Body of pancreas (tissue), 4 donors: ENCODE results near the gene YKT6. TPM values are rescaled to one million over a fixed set of nuclear protein-coding genes. Genes with fewer than 3 reads are reported as not detected.

Experiments used
- ATAC-seq: fragments of 150-250 bp; one replicate; pipeline ENCODE4 v1.9.1; 2016
- DNase-seq, 4 donors: peaks; one replicate each; pipeline ENCODE4 v3.0.0-alpha.2; 2019
- H3K27ac ChIP-seq, 4 donors: fragments of 200-600 bp; sonication (generic); 1 replicate in 3 of 4; 2 replicates in 1 of 4; pipeline versions ENCODE4 v1.5.1 to v1.6.1; 2016 to 2019; ENCODE audit warnings: mild to moderate bottlenecking in 1 of 4, mixed read lengths in 1 of 4, moderate library complexity in 1 of 4
- H3K27me3 ChIP-seq, 2 donors: fragments of 200-600 bp; sonication (generic); one replicate each; pipeline ENCODE4 v1.6.0; 2016; ENCODE audit warnings: mild to moderate bottlenecking in 1 of 2
- H3K36me3 ChIP-seq, 2 donors: fragments of 200-600 bp; sonication (generic); replicated peaks in 1 of 2; 2 replicates each; pipeline ENCODE4 v1.5.1; 2016; ENCODE audit warnings: low read depth in 2 of 2; ENCODE audit not compliant: insufficient read depth in 1 of 2
- H3K4me1 ChIP-seq: fragments of 200-600 bp; sonication (generic); one replicate; pipeline ENCODE4 v1.6.0; 2016
- H3K4me3 ChIP-seq, 2 donors: fragments of 200-600 bp; sonication (generic); 1 replicate in 1 of 2; 2 replicates in 1 of 2; pipeline ENCODE4 v1.5.1; 2016 to 2019
- H3K9me3 ChIP-seq, 3 donors: fragments of 200-600 bp; sonication (generic); 1 replicate in 2 of 3; 2 replicates in 1 of 3; pipeline ENCODE4 v1.5.1; 2016
- CTCF ChIP-seq, 7 experiments: fragments of 450-650 bp in 4 of 7; fragments of 200-600 bp in 3 of 7; sonication (generic) in 3 of 7; IDR thresholded peaks; one replicate each; pipeline ENCODE4 v1.5.1; 2016 to 2019; ENCODE audit warnings: antibody characterized with exemption in 7 of 7
- POLR2A ChIP-seq, 3 donors: fragments of 450-650 bp; IDR thresholded peaks; one replicate each; pipeline ENCODE4 v1.6.1; 2016; ENCODE audit warnings: antibody characterized with exemption in 3 of 3, mild to moderate bottlenecking in 2 of 3
- WGBS, 2 donors: methylation state at CpG; one replicate each; pipeline ENCODE4 v1.1.5; 2017; 5-methylcytosine and 5-hydroxymethylcytosine counted together
- intact Hi-C: fragments of 100-400 bp; cut with DNase I; formaldehyde crosslinking; loops from one replicate; pipeline ENCODE4 v1.15.1; 2023
- total RNA-seq, 2 donors: library from RNA; depleted of rRNA; stranded (reverse); fragments of >200 nt; gene quantifications; one replicate each; pipeline ENCODE4 v1.1.0, GENCODE V29; 2016

Gene YKT6
- total RNA-seq, 2 donors from 2014 or later, result 37.6 to 55.4 TPM

GRCh38 chr7:44191171-44191570, 9.6 kb upstream of the YKT6 start:
- Histone ChIP-seq H3K27me3 (no peaks in the 10 kb centered on the region), H3K9me3 (no peaks in the 10 kb centered on the region), H3K4me3 (no peak overlapping the region), H3K4me1 (no peaks in the 10 kb centered on the region), H3K27ac (no peak overlapping the region), H3K36me3 (no peaks in the 10 kb centered on the region)
- intact Hi-C loops, result no loop called here
- WGBS, 2 donors, result 76 to 79% methylated on average over 5 of the region's 5 CpGs
- no peak for TF ChIP-seq POLR2A (IDR thresholded peaks at IDR 0.05)
- no peak for TF ChIP-seq CTCF (IDR thresholded peaks at IDR 0.05)
- ATAC-seq (no peak), DNase-seq (no peak)

GRCh38 chr7:44193011-44193802, 7.6 kb upstream of the YKT6 start:
- no peak for ATAC-seq

GRCh38 chr7:44194069-44194468, 6.7 kb upstream of the YKT6 start:
- Histone ChIP-seq H3K4me3 (no peak overlapping the region), H3K36me3 (no peaks in the 10 kb centered on the region), H3K27me3 (no peaks in the 10 kb centered on the region), H3K4me1 (no peaks in the 10 kb centered on the region), H3K9me3 (no peaks in the 10 kb centered on the region), H3K27ac (no peak overlapping the region)
- TF ChIP-seq POLR2A (IDR thresholded peaks at IDR 0.05) (no peak), CTCF (IDR thresholded peaks at IDR 0.05) (no peak)
- ATAC-seq (no peak), DNase-seq (no peak)
- WGBS, 2 donors, result 58 to 100% methylated on average over 1 to 2 of the region's 2 CpGs
- intact Hi-C loops, result no loop called here

More at GRCh38 chr7:44193011-44193802, 7.6 kb upstream of the YKT6 start:
- H3K27me3 ChIP-seq, result no peaks in the 10 kb centered on the region
- H3K36me3 ChIP-seq, result no peaks in the 10 kb centered on the region
- DNase-seq, result no peak
- no peak for TF ChIP-seq POLR2A (IDR thresholded peaks at IDR 0.05)
- no peak for TF ChIP-seq CTCF (IDR thresholded peaks at IDR 0.05)
- intact Hi-C loops, result no loop called here
- H3K4me1 ChIP-seq, result no peaks in the 10 kb centered on the region
- no peak overlapping the region for H3K4me3 ChIP-seq
- WGBS, 2 donors, result 81 to 90% methylated on average over 6 to 7 of the region's 7 CpGs
- H3K9me3 ChIP-seq, result no peaks in the 10 kb centered on the region
- no peak overlapping the region for H3K27ac ChIP-seq

GRCh38 chr7:44194562-44195145, 6.1 kb upstream of the YKT6 start:
- Histone ChIP-seq H3K36me3 (no peaks in the 10 kb centered on the region), H3K4me3 (no peak overlapping the region), H3K27ac (no peak overlapping the region), H3K27me3 (no peaks in the 10 kb centered on the region), H3K9me3 (no peaks in the 10 kb centered on the region), H3K4me1 (no peaks in the 10 kb centered on the region)
- no peak for ATAC-seq
- DNase-seq, result no peak
- intact Hi-C loops, result no loop called here
- TF ChIP-seq CTCF (IDR thresholded peaks at IDR 0.05) (no peak), POLR2A (IDR thresholded peaks at IDR 0.05) (no peak)
- WGBS, 2 donors, result 79 to 83% methylated on average over 3 of the region's 3 CpGs
